ENCODE results near the gene WIPF1.

DNA sequence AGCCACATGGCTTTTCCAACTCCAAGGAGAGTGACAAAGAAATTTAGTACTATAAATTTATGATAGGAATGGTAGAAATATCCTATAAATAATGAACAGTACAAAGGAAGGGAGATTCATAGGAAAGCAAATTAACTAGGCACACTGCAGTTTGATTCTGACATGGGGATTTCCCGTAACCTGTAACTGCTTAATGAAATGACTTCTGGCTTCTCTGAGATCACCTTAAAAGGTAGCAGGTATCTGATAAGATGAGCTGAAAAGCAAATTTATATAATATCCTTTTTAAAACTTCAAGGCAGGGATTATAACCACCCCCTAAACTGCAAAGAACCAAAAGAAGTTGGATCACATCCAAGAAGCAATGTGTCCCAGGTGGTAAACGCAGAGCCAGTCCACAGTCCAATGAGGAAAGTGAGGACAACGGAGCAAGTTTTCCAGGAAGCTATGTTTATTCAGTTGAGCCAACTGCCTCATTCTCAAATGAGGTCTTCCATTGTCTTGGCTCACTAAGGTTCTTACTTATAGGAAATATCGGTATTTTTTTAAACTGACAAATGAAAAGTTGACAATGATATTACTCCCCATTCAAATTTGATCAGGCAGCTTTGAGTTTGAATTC lies 43.0 kb downstream of the WIPF1 start:
- TF ChIP-seq, protein P1, sequence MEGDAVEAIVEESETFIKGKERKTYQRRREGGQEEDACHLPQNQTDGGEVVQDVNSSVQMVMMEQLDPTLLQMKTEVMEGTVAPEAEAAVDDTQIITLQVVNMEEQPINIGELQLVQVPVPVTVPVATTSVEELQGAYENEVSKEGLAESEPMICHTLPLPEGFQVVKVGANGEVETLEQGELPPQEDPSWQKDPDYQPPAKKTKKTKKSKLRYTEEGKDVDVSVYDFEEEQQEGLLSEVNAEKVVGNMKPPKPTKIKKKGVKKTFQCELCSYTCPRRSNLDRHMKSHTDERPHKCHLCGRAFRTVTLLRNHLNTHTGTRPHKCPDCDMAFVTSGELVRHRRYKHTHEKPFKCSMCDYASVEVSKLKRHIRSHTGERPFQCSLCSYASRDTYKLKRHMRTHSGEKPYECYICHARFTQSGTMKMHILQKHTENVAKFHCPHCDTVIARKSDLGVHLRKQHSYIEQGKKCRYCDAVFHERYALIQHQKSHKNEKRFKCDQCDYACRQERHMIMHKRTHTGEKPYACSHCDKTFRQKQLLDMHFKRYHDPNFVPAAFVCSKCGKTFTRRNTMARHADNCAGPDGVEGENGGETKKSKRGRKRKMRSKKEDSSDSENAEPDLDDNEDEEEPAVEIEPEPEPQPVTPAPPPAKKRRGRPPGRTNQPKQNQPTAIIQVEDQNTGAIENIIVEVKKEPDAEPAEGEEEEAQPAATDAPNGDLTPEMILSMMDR (optimal IDR thresholded peaks at IDR 0.05 in 1 of 3, IDR thresholded peaks at IDR 0.05 in 1 of 3, conservative IDR thresholded peaks at IDR 0.05 in 1 of 3; ENCODE audit: extremely low read depth in 1 of 3, insufficient read depth in 2 of 3, low read length in 3 of 3): no peak
- TF ChIP-seq EZH2 (IDR thresholded peaks at IDR 0.05; ENCODE audit: low read length): no peak

Measured in keratinocyte (primary cell).